Epithelial cell of proximal tubule (primary cell): ENCODE measurements around the gene ARSA. TPM values are rescaled to one million over a fixed set of nuclear protein-coding genes. Genes with fewer than 3 reads are reported as not detected.
A peak's percentile ranks its signal among the peaks of the same experiment; 100 is the strongest.
"Not testable (repeated sequence)": the region's sequence is repeated elsewhere in the genome, so short reads cannot be mapped to it uniquely, and the experiment has no call there.

Source experiments
- DNase-seq: peaks from one replicate; pipeline ENCODE4 v3.0.0-alpha.2; 2011; ENCODE audit warnings: low read depth
- H3K4me3 ChIP-seq: 2 replicates; pipeline ENCODE4 v1.5.1; 2011; ENCODE audit warnings: low read depth, mild to moderate bottlenecking, low read length
- CTCF ChIP-seq: conservative IDR thresholded peaks from 2 replicates; pipeline ENCODE4 v1.5.1; 2012; ENCODE audit warnings: low read depth, mild to moderate bottlenecking, low read length
- total RNA-seq: library from RNA; depleted of rRNA; stranded (reverse); fragments of >200 nt; gene quantifications from 2 replicates; pipeline ENCODE4 v1.2.3, GENCODE V29; 2015

ARSA gene
- total RNA-seq, 1 donor from 2014 or later = 58.5 TPM

- H3K4me3 ChIP-seq = peak overlapping the region; percentile 39
- peak; percentile 10 for TF ChIP-seq CTCF
- DNase-seq = peak; percentile 18
These were observed 5.1 kb downstream of the ARSA start for GRCh38 chr22:50622723-50623327.

- peak overlapping the region; percentile 39 for H3K4me3 ChIP-seq
These were observed 5.8 kb downstream of the ARSA start for GRCh38 chr22:50621948-50622722.

GRCh38 chr22:50621356-50621880 is 6.5 kb downstream of the ARSA start:
- TF ChIP-seq CTCF = no peak
- DNase-seq = no peak
- peak overlapping the region; percentile 39 for H3K4me3 ChIP-seq

More at GRCh38 chr22:50621948-50622722, 5.8 kb downstream of the ARSA start:
- DNase-seq = no peak
- peak; percentile 51 for TF ChIP-seq CTCF

GRCh38 chr22:50620593-50621355 is 7.2 kb downstream of the ARSA start:
- no peak for DNase-seq
- peak; percentile 78 for TF ChIP-seq CTCF

GRCh38 chr22:50614296-50614695 is 13.7 kb downstream of the ARSA start:
- DNase-seq = not testable (repeated sequence)

More at GRCh38 chr22:50620593-50621355, 7.2 kb downstream of the ARSA start:
- peak overlapping the region; percentile 9 for H3K4me3 ChIP-seq

GRCh38 chr22:50613291-50613981 is 14.5 kb downstream of the ARSA start:
- no peak for DNase-seq
- TF ChIP-seq CTCF = no peak

More at GRCh38 chr22:50614296-50614695, 13.7 kb downstream of the ARSA start:
- not testable (repeated sequence) for H3K4me3 ChIP-seq

More at GRCh38 chr22:50613291-50613981, 14.5 kb downstream of the ARSA start:
- no peak overlapping the region for H3K4me3 ChIP-seq
